Left lung (tissue), 10 donors: ENCODE results near the gene COL6A1. TPM values are rescaled to one million over a fixed set of nuclear protein-coding genes. Genes with fewer than 3 reads are reported as not detected.

Experiments
- ATAC-seq: fragments of 200-7000 bp; cut with Tn5 transposase; one replicate; pipeline ENCODE4 v1.9.1; 2020; ENCODE audit warnings: moderate library complexity
- DNase-seq, 4 donors: peaks; one replicate each; pipeline ENCODE4 v3.0.0-alpha.2; 2013 to 2020
- H3K27ac ChIP-seq, 2 donors: fragments of 200-600 bp; sonication (generic) in 1 of 2; one replicate each; pipeline versions ENCODE4 v1.5.0 to v1.8.0; 2020 to 2021
- H3K27me3 ChIP-seq, 2 donors: fragments of 200-600 bp; sonication (generic) in 1 of 2; one replicate each; pipeline versions ENCODE4 v1.5.0 to v1.8.0; 2020 to 2021
- H3K36me3 ChIP-seq, 2 donors: fragments of 200-600 bp; sonication (generic) in 1 of 2; one replicate each; pipeline versions ENCODE4 v1.5.0 to v1.8.0; 2020 to 2021
- H3K4me1 ChIP-seq, 2 donors: fragments of 200-600 bp; one replicate each; pipeline ENCODE4 v1.8.0; 2021
- H3K4me3 ChIP-seq, 2 donors: fragments of 200-600 bp; sonication (generic) in 1 of 2; one replicate each; pipeline versions ENCODE4 v1.5.0 to v1.8.0; 2020 to 2021; ENCODE audit warnings: mild to moderate bottlenecking in 1 of 2
- H3K9me3 ChIP-seq, 2 donors: fragments of 200-600 bp; sonication (generic) in 1 of 2; one replicate each; pipeline versions ENCODE4 v1.5.0 to v1.8.0; 2020 to 2021
- CTCF ChIP-seq, 2 donors: fragments of 200-600 bp; sonication (generic) in 1 of 2; IDR thresholded peaks; one replicate each; pipeline versions ENCODE4 v1.5.0 to v1.8.0; 2021; ENCODE audit warnings: antibody characterized with exemption in 2 of 2
- intact Hi-C, 2 donors: fragments of 100-400 bp; cut with DNase I; formaldehyde crosslinking; loops; one replicate each; pipeline versions ENCODE4 v1.11.2 to v1.14.2; 2022
- polyA plus RNA-seq, 6 donors: library from polyadenylated mRNA; unstranded; fragments of 120-200 nt; gene quantifications; one replicate each; pipeline ENCODE4 v1.2.1, GENCODE V29; 2013; ENCODE audit not compliant: insufficient read length in 6 of 6
- total RNA-seq, 2 donors: library from RNA; stranded (reverse); fragmentation: NEBNext Ultra II Directional; extraction: Animal tissue kit (Norgen Biotek cat#: 25700); gene quantifications; one replicate each; pipeline ENCODE4 v1.2.1, GENCODE V29; 2021
- donor health status: DM: no; HTN: yes; CAD: no.
- donor health status: DM: no; HTN: no; CAD: no.

The COL6A1 gene
- total and polyA plus RNA-seq, 8 donors = 272 to 574 (median 341) TPM

GRCh38 chr21:45989355-45990048 lies 7.9 kb downstream of the COL6A1 start:
- DNase-seq (peak in 2 of 4 donors; percentile 27 to 77), ATAC-seq (no peak)
- H3K4me3 ChIP-seq = no peak overlapping the region
- TF ChIP-seq CTCF (IDR thresholded peaks at IDR 0.05) = no peak
- H3K27me3 ChIP-seq = no peaks in the 10 kb centered on the region
- intact Hi-C loops = no loop called here
- peaks cover 0 to 35% of the 10 kb centered on the region in 2 donors for H3K36me3 ChIP-seq
- H3K4me1 ChIP-seq = no peaks in the 10 kb centered on the region
- H3K9me3 ChIP-seq = no peaks in the 10 kb centered on the region
- H3K27ac ChIP-seq = no peak overlapping the region

GRCh38 chr21:45990049-45990711 lies 8.6 kb downstream of the COL6A1 start:
- DNase-seq = peak in 1 of 4 donors; percentile 20

GRCh38 chr21:45990741-45991605 lies 9.4 kb downstream of the COL6A1 start:
- ATAC-seq (no peak), DNase-seq (peak in 2 of 4 donors; percentile 29 to 75)
- TF ChIP-seq CTCF (IDR thresholded peaks at IDR 0.05) = no peak
- Histone ChIP-seq H3K36me3 (peaks cover 0 to 32% of the 10 kb centered on the region in 2 donors), H3K4me3 (no peak overlapping the region), H3K27ac (no peak overlapping the region), H3K4me1 (no peaks in the 10 kb centered on the region), H3K9me3 (no peaks in the 10 kb centered on the region), H3K27me3 (no peaks in the 10 kb centered on the region)
- intact Hi-C loops = no loop called here

More at GRCh38 chr21:45990049-45990711, 8.6 kb downstream of the COL6A1 start:
- H3K27me3 ChIP-seq = no peaks in the 10 kb centered on the region
- intact Hi-C loops = no loop called here
- H3K36me3 ChIP-seq = peaks cover 0 to 35% of the 10 kb centered on the region in 2 donors
- H3K4me3 ChIP-seq = no peak overlapping the region
- no peaks in the 10 kb centered on the region for H3K4me1 ChIP-seq
- H3K9me3 ChIP-seq = no peaks in the 10 kb centered on the region
- no peak overlapping the region for H3K27ac ChIP-seq
- no peak for ATAC-seq
- TF ChIP-seq CTCF (IDR thresholded peaks at IDR 0.05) = no peak

GRCh38 chr21:45991606-45992300 lies 10.2 kb downstream of the COL6A1 start:
- intact Hi-C loops = no loop called here
- peaks cover 0 to 32% of the 10 kb centered on the region in 2 donors for H3K36me3 ChIP-seq

More at GRCh38 chr21:45991606-45992300, 10.2 kb downstream of the COL6A1 start:
- no peak overlapping the region for H3K4me3 ChIP-seq
- DNase-seq (peak in 2 of 4 donors; percentile 29 to 50), ATAC-seq (no peak)
- peak overlapping the region in 1 of 2 donors; percentile 15 for H3K27ac ChIP-seq
- H3K27me3 ChIP-seq = no peaks in the 10 kb centered on the region
- H3K9me3 ChIP-seq = no peaks in the 10 kb centered on the region
- H3K4me1 ChIP-seq = no peaks in the 10 kb centered on the region
- no peak for TF ChIP-seq CTCF (IDR thresholded peaks at IDR 0.05)
